ENCODE data around the gene POLR3C.
A peak's percentile ranks its signal among the peaks of the same experiment; 100 is the strongest.
"Not testable (repeated sequence)": the region's sequence is repeated elsewhere in the genome, so short reads cannot be mapped to it uniquely, and the experiment has no call there.

POLR3C gene, protein sequence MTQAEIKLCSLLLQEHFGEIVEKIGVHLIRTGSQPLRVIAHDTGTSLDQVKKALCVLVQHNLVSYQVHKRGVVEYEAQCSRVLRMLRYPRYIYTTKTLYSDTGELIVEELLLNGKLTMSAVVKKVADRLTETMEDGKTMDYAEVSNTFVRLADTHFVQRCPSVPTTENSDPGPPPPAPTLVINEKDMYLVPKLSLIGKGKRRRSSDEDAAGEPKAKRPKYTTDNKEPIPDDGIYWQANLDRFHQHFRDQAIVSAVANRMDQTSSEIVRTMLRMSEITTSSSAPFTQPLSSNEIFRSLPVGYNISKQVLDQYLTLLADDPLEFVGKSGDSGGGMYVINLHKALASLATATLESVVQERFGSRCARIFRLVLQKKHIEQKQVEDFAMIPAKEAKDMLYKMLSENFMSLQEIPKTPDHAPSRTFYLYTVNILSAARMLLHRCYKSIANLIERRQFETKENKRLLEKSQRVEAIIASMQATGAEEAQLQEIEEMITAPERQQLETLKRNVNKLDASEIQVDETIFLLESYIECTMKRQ

DNA sequence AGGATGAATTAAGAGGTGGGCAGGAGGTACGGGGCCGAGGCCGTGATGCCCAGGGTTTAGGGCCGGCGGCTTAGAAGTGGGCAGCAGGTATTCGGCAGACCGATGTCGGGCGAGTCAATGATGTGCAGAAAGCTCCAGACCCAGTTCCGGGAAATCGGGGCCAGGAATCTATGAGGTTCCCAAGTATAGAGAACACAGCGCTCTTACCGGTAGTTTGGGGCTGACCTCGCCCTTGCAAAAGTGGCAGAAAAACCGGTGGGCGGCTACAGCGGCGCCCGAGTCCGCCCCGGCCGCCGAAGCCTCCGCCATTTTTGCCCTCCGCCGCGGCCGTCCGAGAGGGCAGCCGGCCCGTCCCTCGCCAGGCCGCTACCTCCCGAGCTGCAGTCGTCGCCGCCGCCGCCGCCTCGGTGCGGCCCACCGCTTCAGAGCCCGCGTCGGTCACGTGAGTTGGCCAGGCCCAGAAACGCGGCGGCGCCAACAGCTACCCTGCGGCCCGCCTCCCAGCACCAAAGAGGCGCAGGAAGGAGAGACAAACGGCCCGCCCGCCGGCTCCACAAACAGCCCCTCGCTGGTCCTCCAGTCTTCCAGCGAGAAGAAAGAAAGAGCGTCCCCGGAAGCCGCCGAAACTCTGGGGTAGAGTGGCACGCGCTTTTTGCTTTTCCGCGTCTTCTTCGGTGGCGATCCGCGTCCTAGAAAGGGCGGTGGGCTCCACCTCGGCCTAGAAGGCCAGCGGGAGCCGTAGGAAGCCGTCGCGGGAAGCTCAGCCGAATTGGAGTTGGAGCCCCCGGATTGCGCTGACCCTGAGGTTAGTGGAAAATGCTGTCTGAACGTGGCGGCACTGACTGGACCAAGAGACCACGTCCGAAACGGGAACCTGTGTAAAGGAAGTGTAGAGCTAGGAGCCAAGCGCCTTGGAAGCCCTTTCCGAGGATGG lies at the start of gene POLR3C, which contains the start of gene RNF115:
Gene POLR3C (plus strand): TSS at position 636 of the 934 bp plus-strand sequence. CDS start 1,577 bp downstream, outside the sequence.
Gene RNF115 (minus strand): TSS at position 531 of the 934 bp plus-strand sequence. CDS start 222 bp downstream, at position 309.
- H3K36me3 Mint-ChIP-seq: peaks cover 16% of the 10 kb centered on the region
- peak within 1 kb of the TSS; percentile 98 for H3K4me3 Mint-ChIP-seq
- no peaks in the 10 kb centered on the region for H3K9me3 Mint-ChIP-seq (ENCODE audit: low read depth)
- H3K27ac Mint-ChIP-seq: peak within 1 kb of the TSS; percentile 98
- peaks cover 39% of the 10 kb centered on the region for H3K4me1 Mint-ChIP-seq (ENCODE audit: low read depth)
- H3K27me3 Mint-ChIP-seq: no peaks in the 10 kb centered on the region

DNA sequence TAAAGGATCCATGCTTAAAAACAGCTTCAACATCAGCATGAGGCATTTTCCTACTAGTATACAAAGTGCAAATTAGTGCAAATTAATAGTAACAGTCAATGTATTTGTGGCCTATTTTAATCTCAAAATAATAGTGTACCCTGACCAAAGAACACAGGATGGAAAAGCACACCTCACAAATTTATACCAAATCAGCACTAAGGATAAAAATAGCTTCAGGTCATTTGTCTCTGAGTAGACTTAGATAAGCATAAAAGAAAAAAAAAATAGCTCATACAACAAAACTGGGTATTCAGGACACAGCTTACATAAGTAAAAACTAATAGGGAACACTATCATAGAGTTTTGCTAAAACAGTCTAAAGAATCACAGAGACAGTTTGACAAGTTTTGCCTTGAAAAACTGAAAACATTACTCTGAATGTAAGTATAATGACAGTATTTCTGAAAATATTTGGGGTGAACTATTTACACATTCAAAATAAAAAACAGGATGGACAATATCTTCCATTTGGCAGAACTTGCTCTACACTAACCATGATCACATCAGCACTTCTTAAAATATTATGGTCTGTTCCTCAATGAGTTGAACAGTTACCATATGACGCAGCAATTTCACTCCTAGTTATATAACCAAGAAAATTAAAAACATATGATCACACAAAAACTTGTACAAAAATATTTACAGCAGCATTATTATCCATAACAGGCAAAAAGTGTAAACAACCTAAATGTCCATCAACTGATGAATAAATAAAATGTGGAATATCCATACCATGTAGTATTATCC lies 46.4 kb upstream of the POLR3C start:
- H3K27ac Mint-ChIP-seq: no peak overlapping the region
- no peaks in the 10 kb centered on the region for H3K27me3 Mint-ChIP-seq
- H3K4me3 Mint-ChIP-seq: no peak overlapping the region
- peaks cover 10% of the 10 kb centered on the region for H3K4me1 Mint-ChIP-seq (ENCODE audit: low read depth)
- peaks cover 9% of the 10 kb centered on the region for H3K36me3 Mint-ChIP-seq
- no peaks in the 10 kb centered on the region for H3K9me3 Mint-ChIP-seq (ENCODE audit: low read depth)

DNA sequence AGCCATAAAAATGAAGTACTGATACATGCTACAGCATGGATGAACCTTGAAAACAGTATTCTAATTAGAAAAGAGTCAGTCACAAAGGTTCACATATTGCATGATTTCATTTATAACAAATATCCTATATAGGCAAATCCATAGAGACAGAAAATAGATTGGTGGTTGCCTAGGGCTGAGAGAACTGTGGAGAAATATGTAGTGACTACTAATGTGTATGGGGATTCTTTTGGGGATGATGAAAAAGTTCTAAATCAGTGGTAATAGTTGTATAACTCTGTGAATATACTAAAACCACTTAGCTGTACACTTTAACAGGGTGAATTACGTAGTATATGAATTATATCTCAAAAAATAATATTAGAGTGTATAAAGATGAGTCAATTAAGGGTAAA lies 45.9 kb upstream of the POLR3C start:
- Mint-ChIP-seq H3K36me3 (peaks cover 9% of the 10 kb centered on the region), H3K9me3 (ENCODE audit: low read depth) (no peaks in the 10 kb centered on the region), H3K27ac (no peak overlapping the region)

DNA sequence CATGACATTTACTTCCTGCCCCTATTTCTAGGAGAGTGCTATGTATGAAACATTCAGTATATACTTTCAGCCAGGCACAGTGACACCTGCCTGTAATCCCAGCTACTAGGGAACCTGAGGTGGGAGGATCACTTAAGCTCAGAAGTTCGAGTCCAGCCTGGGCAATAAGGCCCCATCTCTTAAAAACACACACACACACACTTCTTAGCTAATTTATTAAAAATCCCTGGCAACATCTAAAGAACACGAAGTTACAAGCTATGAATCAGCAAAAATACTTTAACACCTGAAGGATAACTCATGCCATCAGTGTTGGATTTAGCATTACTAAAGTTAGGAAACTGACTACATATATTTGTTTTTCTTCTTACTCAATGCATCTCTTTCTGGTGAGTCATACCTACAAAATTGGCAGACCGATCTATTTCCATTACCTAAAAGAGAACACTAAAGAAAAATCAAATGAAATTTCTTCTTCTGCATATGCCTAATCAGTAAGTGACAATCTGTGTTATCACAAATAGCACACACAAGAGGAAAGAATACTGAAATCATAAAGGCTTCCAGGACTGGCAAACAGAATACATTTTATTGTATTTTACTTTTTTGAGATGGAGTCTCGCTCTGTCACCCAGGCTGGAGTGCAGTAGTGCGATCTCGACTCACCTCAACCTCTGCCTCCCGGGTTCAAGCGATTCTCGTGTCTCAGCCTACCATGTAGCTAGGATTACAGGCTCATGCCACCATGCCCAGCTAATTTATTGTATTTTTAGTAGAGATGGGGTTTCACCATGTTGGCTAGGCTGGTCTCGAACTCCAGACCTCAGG lies 41.5 kb upstream of the POLR3C start:
- H3K27me3 Mint-ChIP-seq: no peaks in the 10 kb centered on the region
- H3K4me3 Mint-ChIP-seq: no peak overlapping the region
- no peaks in the 10 kb centered on the region for H3K9me3 Mint-ChIP-seq (ENCODE audit: low read depth)
- peaks cover 15% of the 10 kb centered on the region for H3K36me3 Mint-ChIP-seq
- no peak overlapping the region for H3K27ac Mint-ChIP-seq
- H3K4me1 Mint-ChIP-seq (ENCODE audit: low read depth): peaks cover 25% of the 10 kb centered on the region

More for the DNA sequence above, 45.9 kb upstream of the POLR3C start:
- Mint-ChIP-seq H3K27me3 (no peaks in the 10 kb centered on the region), H3K4me1 (ENCODE audit: low read depth) (peaks cover 11% of the 10 kb centered on the region), H3K4me3 (no peak overlapping the region)

DNA sequence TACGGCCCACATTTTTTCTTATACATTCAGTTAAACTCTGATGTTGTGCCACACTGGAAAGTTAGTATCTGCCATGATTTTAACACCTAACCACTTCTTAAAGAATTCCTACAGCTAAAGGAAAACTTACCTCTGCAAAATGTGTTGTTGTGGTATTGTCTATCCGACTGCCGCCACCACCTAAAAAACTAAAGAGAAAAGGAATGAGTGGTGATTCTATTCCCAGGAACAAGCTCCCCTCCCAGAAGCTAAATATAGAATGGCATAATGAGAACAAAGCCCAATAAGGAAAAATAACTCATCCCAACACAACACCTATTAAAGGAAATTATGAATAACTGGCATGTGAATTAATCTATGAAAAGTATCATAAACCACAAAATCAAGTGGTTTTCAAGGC lies 39.6 kb upstream of the POLR3C start:
- peaks cover 27% of the 10 kb centered on the region for H3K4me1 Mint-ChIP-seq (ENCODE audit: low read depth)
- H3K36me3 Mint-ChIP-seq: peaks cover 17% of the 10 kb centered on the region
- H3K27ac Mint-ChIP-seq: no peak overlapping the region
- no peak overlapping the region for H3K4me3 Mint-ChIP-seq
- H3K27me3 Mint-ChIP-seq: no peaks in the 10 kb centered on the region
- H3K9me3 Mint-ChIP-seq (ENCODE audit: low read depth): no peaks in the 10 kb centered on the region

DNA sequence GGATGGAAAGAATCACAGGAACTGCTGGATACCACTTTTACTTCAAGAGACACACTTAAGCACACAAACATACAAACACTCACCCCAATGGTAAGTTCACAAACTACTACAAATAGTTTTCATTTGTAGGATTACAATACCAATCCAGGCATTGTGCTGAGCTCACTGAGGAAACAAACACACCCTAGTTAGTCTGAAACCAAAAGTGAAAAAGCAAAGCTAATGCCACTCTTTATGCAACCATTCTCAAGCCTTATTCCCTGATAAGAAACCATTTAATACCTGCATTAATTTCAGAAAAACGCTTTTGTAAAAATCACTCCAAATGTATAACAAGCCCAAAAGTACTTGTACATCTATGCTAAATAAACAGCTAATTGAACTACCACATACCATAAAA lies 38.5 kb upstream of the POLR3C start:
- Mint-ChIP-seq H3K4me3 (peak overlapping the region; percentile 51), H3K9me3 (ENCODE audit: low read depth) (no peaks in the 10 kb centered on the region), H3K27me3 (no peaks in the 10 kb centered on the region), H3K36me3 (peaks cover 17% of the 10 kb centered on the region), H3K4me1 (ENCODE audit: low read depth) (peaks cover 27% of the 10 kb centered on the region), H3K27ac (peak overlapping the region; percentile 76)

DNA sequence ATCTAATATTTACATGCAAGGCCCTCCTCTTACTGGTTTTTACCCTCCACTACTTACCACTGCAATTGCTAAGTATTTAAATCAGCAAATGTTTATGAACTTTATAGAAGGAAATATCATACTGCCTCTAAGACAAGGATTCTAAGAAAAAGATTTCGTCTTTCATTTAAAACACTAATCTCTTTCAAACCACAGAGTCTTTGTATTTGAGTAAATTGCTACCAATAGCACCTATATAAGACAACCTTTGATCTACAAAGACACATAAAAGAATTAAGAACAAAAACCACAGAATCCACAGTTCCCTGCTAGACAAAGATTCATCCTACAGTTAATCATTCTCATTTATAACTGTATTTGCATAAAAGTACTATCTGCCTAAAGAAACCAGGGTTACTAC lies 37.7 kb upstream of the POLR3C start:
- Mint-ChIP-seq H3K36me3 (peaks cover 13% of the 10 kb centered on the region), H3K4me3 (peak overlapping the region; percentile 51), H3K27ac (peak overlapping the region; percentile 76), H3K4me1 (ENCODE audit: low read depth) (peaks cover 27% of the 10 kb centered on the region), H3K27me3 (no peaks in the 10 kb centered on the region), H3K9me3 (ENCODE audit: low read depth) (no peaks in the 10 kb centered on the region)

DNA sequence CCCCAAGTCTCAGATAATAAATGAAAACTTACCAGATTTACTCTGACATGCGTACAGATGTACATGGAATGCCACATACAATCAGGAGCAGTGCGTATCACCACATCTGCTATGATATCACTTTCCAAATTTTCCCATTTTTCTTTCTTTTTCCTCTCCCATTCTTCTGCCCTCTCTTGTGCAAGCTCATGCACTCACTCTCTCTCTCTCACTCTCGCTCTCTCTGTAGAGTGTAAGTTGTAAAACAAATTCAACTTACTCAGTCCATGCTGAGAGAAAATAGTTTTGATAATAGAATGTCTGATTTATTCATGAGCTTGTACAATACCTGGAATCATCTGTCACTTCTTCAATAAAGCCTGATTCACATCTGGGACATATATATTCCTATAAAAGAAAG lies 35.4 kb upstream of the POLR3C start:
- Mint-ChIP-seq H3K9me3 (ENCODE audit: low read depth) (no peaks in the 10 kb centered on the region), H3K4me1 (ENCODE audit: low read depth) (peaks cover 27% of the 10 kb centered on the region), H3K36me3 (peaks cover 13% of the 10 kb centered on the region), H3K4me3 (no peak overlapping the region), H3K27me3 (no peaks in the 10 kb centered on the region), H3K27ac (no peak overlapping the region)

DNA sequence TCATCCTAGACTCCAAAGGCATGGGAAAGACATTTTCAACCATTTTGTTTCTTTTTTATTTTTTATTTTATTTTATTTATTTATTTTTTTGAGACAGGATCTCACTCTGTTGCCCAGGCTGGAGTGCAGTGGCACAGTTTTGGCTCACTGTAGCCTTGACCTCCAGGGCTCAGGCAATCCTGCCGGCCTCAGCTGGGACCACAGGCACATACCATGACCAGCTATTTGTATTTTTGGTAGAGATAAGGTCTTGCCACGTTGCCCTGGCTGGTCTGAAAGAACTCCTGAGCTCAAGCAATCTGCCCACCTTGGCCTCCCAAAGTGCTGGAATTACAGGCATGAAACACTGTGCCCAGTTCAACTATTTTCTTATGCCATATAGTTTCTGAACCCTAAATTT lies 32.1 kb upstream of the POLR3C start:
- H3K27me3 Mint-ChIP-seq; H3K9me3 Mint-ChIP-seq (ENCODE audit: low read depth); H3K27ac Mint-ChIP-seq; H3K4me3 Mint-ChIP-seq: not testable (repeated sequence)
- Mint-ChIP-seq H3K36me3 (peaks cover 17% of the 10 kb centered on the region), H3K4me1 (ENCODE audit: low read depth) (peaks cover 18% of the 10 kb centered on the region)

DNA sequence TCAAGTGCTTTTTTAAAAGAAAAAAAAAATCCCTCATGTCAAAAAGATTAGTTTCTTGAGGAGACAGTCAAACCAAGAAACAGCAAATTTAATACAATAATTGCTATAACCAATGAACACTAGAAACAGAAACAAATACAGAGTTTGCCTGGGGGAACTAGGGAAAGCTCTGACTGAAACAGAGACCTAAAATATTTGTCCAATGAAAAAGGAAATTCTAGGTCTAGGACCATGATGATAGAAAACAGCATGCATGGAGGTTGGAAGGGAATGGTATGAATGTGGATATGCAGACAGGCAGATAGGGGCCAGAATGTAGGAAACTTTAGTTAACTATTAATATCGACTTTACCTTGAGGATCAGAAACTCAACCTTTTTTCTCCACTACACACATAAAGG lies 31.5 kb upstream of the POLR3C start:
- peaks cover 16% of the 10 kb centered on the region for H3K4me1 Mint-ChIP-seq (ENCODE audit: low read depth)
- H3K27me3 Mint-ChIP-seq: no peaks in the 10 kb centered on the region
- peaks cover 21% of the 10 kb centered on the region for H3K36me3 Mint-ChIP-seq
- no peak overlapping the region for H3K27ac Mint-ChIP-seq
- peaks cover 13% of the 10 kb centered on the region for H3K9me3 Mint-ChIP-seq (ENCODE audit: low read depth)
- H3K4me3 Mint-ChIP-seq: no peak overlapping the region

DNA sequence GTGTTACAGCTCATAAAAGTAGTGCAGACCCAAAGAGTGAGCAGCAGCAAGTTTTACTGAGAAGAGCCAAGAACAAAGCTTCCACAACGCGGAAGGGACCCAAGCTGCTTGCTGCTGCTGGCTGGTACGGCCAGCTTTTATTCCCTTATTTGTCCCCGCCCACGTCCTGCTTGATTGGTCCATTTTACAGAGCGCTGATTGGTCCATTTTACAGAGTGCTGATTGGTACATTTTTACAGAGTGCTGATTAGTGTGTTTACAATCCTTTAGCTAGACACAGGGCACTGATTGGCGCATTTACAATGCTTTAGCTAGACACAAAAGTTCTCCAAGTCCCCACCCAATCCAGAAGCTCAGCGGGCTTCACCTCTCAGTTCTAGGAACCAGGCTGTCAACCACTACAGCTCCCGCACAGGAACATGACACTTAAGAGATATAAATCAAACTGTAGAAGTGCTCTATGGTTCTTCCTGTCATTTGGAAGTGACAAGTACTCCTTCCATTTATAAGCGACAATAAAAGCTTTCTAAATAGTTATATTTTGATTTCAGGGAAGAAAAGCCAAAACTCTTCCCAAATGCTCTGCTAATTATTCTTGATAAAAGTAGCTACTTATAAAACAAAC lies 28.6 kb upstream of the POLR3C start:
- Mint-ChIP-seq H3K9me3 (ENCODE audit: low read depth) (peaks cover 13% of the 10 kb centered on the region), H3K36me3 (peaks cover 30% of the 10 kb centered on the region)

DNA sequence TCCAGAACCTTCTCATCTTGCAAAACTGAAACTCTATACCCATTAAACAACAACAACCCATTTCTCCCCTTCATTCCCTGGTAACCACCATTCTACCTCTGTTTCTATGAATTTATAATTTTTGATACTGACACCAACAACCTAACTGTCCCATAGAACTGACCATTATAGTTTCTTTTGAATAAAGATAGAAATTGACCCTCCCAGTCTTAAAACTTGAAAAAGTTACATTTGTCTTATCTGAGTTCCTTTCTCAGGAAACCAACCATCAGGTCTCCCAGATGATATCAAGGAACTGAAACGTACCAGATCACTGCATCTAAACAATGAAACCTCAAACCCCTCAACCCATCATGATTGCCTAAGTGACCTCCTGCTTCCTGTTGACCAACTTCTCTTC lies 27.2 kb upstream of the POLR3C start:
- Mint-ChIP-seq H3K4me3 (no peak overlapping the region), H3K27ac (no peak overlapping the region), H3K4me1 (ENCODE audit: low read depth) (peaks cover 20% of the 10 kb centered on the region), H3K36me3 (peaks cover 30% of the 10 kb centered on the region), H3K27me3 (no peaks in the 10 kb centered on the region), H3K9me3 (ENCODE audit: low read depth) (peaks cover 13% of the 10 kb centered on the region)

More for the DNA sequence above, 28.6 kb upstream of the POLR3C start:
- no peaks in the 10 kb centered on the region for H3K27me3 Mint-ChIP-seq
- H3K4me3 Mint-ChIP-seq: no peak overlapping the region
- H3K4me1 Mint-ChIP-seq (ENCODE audit: low read depth): peaks cover 14% of the 10 kb centered on the region
- H3K27ac Mint-ChIP-seq: no peak overlapping the region

DNA sequence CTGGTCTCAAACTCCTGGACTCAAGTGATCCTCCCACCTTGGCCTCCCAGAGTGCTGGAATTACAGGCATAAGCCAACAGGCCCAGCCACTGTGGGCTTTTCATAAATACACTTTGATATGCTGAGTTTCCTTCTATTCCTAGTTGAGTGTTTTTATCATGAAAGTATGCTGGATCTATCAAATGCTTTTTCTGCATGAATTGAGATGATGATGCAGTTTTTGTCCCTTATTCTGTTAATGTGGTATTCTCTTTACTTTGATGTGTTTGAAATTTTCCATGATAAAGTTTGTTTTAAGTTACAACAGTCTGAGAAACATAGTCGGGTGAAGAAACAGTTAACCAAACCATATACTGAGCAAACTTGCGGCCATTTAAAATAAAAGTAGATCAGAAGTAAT lies 24.2 kb upstream of the POLR3C start:
- no peak overlapping the region for H3K4me3 Mint-ChIP-seq
- peaks cover 30% of the 10 kb centered on the region for H3K36me3 Mint-ChIP-seq
- H3K27me3 Mint-ChIP-seq: no peaks in the 10 kb centered on the region
- H3K4me1 Mint-ChIP-seq (ENCODE audit: low read depth): peaks cover 37% of the 10 kb centered on the region
- no peak overlapping the region for H3K27ac Mint-ChIP-seq
- peaks cover 13% of the 10 kb centered on the region for H3K9me3 Mint-ChIP-seq (ENCODE audit: low read depth)
